Measurements from ENCODE around the gene HSPB8. TPM values are rescaled to one million over a fixed set of nuclear protein-coding genes. Genes with fewer than 3 reads are reported as not detected.

Gene HSPB8
- total and polyA plus RNA-seq, 8 donors: 13.6 to 68.6 (median 16.7) TPM

DNA sequence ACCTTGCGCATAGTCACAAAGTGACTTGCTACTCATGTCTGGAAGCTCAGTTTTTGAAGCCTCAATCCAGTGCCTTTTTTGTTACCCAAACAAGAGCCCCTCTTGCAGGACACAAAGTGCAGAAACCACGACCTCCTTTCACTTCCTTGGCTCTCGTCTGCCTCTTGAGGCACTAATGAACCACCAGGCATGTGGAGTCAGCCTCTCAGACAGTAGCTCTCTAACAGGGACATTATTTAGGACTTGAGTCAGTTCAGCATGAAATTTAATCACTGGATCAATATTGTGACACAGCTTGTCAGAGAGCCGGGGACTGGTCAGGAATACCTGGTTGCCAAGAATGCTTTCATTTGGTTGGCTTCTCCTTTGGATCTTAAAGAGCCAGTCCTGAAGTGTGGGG, 46.7 kb downstream of the HSPB8 start:
- H3K36me3 ChIP-seq: no peaks in the 10 kb centered on the region
- ATAC-seq (peak; percentile 27), DNase-seq (no peak)
- no peaks in the 10 kb centered on the region for H3K4me1 ChIP-seq
- H3K27ac ChIP-seq: no peak overlapping the region
- no peaks in the 10 kb centered on the region for H3K27me3 ChIP-seq
- no peak overlapping the region for H3K4me3 ChIP-seq
- intact Hi-C loops (cut with DNase I): no loop called here
- no peaks in the 10 kb centered on the region for H3K9me3 ChIP-seq
- TF ChIP-seq, protein P1, sequence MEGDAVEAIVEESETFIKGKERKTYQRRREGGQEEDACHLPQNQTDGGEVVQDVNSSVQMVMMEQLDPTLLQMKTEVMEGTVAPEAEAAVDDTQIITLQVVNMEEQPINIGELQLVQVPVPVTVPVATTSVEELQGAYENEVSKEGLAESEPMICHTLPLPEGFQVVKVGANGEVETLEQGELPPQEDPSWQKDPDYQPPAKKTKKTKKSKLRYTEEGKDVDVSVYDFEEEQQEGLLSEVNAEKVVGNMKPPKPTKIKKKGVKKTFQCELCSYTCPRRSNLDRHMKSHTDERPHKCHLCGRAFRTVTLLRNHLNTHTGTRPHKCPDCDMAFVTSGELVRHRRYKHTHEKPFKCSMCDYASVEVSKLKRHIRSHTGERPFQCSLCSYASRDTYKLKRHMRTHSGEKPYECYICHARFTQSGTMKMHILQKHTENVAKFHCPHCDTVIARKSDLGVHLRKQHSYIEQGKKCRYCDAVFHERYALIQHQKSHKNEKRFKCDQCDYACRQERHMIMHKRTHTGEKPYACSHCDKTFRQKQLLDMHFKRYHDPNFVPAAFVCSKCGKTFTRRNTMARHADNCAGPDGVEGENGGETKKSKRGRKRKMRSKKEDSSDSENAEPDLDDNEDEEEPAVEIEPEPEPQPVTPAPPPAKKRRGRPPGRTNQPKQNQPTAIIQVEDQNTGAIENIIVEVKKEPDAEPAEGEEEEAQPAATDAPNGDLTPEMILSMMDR (IDR thresholded peaks at IDR 0.05): no peak

DNA sequence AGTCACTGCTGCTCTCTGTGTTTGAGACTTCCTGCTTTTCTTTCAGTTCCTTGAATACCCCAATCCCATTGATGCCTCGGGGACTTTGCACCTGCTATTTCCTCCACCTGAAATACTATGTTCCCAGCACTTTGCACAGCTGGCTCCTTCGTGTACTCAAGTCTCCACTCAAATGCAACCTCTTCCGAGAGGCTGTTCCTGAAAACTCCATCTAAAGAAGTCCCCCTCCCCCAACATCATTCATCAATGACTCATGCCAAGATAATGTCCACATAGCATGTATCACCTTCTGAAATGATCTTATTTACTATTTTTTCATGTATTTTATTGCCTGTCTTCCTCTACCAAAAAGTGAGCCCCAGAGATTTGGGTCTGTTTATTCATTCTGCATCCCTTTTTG, 48.6 kb downstream of the HSPB8 start:
- intact Hi-C loops (cut with DNase I): no loop called here

DNA sequence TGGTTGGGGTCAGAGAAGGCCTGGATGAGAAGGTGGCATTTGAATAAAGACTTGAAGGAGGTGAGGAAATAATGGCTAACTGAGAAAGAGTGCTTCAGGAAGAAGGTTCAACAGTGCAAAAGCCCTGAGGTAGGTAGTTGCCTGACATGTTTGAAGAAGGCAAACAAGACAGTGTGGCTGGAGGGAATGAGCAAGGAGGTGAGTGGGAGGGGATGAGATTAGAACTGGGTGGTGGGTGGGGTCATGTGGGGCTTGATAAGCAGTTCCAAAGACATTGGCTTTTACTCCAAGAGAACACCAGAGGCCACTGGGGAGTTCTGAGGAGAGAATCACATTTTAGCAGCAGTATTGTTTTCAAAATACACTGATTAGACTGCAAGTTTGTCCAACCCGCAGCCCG, 50.5 kb downstream of the HSPB8 start:
- no peaks in the 10 kb centered on the region for H3K4me1 ChIP-seq
- intact Hi-C loops (cut with DNase I): no loop called here

More for the DNA sequence above, 48.6 kb downstream of the HSPB8 start:
- Histone ChIP-seq H3K4me1 (no peaks in the 10 kb centered on the region), H3K9me3 (no peaks in the 10 kb centered on the region), H3K36me3 (no peaks in the 10 kb centered on the region), H3K27me3 (no peaks in the 10 kb centered on the region), H3K27ac (no peak overlapping the region), H3K4me3 (no peak overlapping the region)
- ATAC-seq (peak; percentile 35), DNase-seq (no peak)
- TF ChIP-seq, protein P1 (IDR thresholded peaks at IDR 0.05): no peak

DNA sequence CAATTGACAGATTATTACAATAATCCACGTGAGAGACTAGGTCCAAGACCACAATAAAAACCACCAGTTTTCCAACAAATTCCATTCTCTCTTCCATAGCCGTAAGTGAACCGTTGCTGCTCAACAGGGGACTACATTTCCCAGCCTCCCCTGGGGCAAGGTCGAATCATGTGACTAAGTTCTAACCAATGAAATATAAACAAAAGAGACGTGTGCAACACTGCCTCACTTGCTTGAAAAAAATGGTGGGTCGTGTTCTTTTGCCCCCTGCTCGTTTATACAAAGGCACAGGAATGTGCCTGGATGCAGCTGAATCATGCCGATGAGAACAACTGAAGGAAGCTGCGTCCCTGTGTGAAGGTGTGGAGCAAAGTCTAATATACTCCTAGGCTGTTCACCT, 51.1 kb downstream of the HSPB8 start:
- DNase-seq: peak in 1 of 4 donors; percentile 28
- Histone ChIP-seq H3K36me3 (no peaks in the 10 kb centered on the region), H3K27ac (no peak overlapping the region), H3K27me3 (no peaks in the 10 kb centered on the region), H3K9me3 (no peaks in the 10 kb centered on the region), H3K4me3 (no peak overlapping the region), H3K4me1 (no peaks in the 10 kb centered on the region)
- ATAC-seq: peak; percentile 79
- intact Hi-C loops (cut with DNase I): no loop called here
- TF ChIP-seq, protein P1 (IDR thresholded peaks at IDR 0.05): no peak

More for the DNA sequence above, 50.5 kb downstream of the HSPB8 start:
- ATAC-seq (no peak), DNase-seq (no peak)
- Histone ChIP-seq H3K9me3 (no peaks in the 10 kb centered on the region), H3K27me3 (no peaks in the 10 kb centered on the region), H3K4me3 (no peak overlapping the region), H3K27ac (no peak overlapping the region), H3K36me3 (no peaks in the 10 kb centered on the region)
- TF ChIP-seq, protein P1 (IDR thresholded peaks at IDR 0.05): no peak

DNA sequence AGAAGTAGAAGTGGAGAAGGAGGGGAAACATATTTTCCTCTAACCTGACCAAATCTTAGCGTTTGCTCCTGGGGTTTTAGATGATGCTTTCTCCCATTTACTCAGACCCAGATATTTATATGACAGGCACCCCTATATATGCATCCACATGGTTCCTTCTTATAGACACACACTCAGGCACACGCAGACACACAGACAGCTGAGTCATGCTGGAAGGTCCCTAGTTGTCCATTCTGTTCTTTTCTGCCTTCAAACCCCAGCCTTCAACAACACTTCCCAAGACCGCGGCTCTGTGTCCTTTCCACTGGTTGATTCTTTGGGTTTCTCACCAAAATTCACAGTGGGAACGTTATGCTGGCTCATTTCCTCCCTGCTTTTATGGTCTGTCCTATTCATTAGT, 52.1 kb downstream of the HSPB8 start:
- H3K36me3 ChIP-seq: no peaks in the 10 kb centered on the region
- TF ChIP-seq, protein P1 (IDR thresholded peaks at IDR 0.05): no peak
- H3K4me3 ChIP-seq: no peak overlapping the region
- no peak overlapping the region for H3K27ac ChIP-seq
- H3K27me3 ChIP-seq: no peaks in the 10 kb centered on the region
- H3K4me1 ChIP-seq: no peaks in the 10 kb centered on the region
- intact Hi-C loops (cut with DNase I): no loop called here
- DNase-seq: no peak
- no peaks in the 10 kb centered on the region for H3K9me3 ChIP-seq
- no peak for ATAC-seq
